ENCODE measurements around the gene RNF220. TPM values are rescaled to one million over a fixed set of nuclear protein-coding genes. Genes with fewer than 3 reads are reported as not detected.

Gene RNF220
- total and polyA plus RNA-seq, 9 donors, result 58.0 to 101 (median 64.7) TPM

- 64 to 77% (median 67%) methylated on average over 10 of the region's 10 CpGs for WGBS, 3 donors
- Histone ChIP-seq H3K9me3 (no peaks in the 10 kb centered on the region), H3K4me3 (no peak overlapping the region), H3K36me3 (no peaks in the 10 kb centered on the region), H3K27ac (no peak overlapping the region), H3K27me3 (no peaks in the 10 kb centered on the region), H3K4me1 (ENCODE audit: insufficient read depth) (no peaks in the 10 kb centered on the region)
- intact Hi-C loops (cut with DNase I), result no loop called here
- TF ChIP-seq, protein P1, sequence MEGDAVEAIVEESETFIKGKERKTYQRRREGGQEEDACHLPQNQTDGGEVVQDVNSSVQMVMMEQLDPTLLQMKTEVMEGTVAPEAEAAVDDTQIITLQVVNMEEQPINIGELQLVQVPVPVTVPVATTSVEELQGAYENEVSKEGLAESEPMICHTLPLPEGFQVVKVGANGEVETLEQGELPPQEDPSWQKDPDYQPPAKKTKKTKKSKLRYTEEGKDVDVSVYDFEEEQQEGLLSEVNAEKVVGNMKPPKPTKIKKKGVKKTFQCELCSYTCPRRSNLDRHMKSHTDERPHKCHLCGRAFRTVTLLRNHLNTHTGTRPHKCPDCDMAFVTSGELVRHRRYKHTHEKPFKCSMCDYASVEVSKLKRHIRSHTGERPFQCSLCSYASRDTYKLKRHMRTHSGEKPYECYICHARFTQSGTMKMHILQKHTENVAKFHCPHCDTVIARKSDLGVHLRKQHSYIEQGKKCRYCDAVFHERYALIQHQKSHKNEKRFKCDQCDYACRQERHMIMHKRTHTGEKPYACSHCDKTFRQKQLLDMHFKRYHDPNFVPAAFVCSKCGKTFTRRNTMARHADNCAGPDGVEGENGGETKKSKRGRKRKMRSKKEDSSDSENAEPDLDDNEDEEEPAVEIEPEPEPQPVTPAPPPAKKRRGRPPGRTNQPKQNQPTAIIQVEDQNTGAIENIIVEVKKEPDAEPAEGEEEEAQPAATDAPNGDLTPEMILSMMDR (IDR thresholded peaks at IDR 0.05), result no peak
- no peak for TF ChIP-seq POLR2A (IDR thresholded peaks at IDR 0.05)
- TF ChIP-seq EP300 (IDR thresholded peaks at IDR 0.05), result no peak
- DNase-seq, result no peak
Measured at GRCh38 chr1:44568128-44568900, 163.3 kb downstream of the RNF220 start.

DNA sequence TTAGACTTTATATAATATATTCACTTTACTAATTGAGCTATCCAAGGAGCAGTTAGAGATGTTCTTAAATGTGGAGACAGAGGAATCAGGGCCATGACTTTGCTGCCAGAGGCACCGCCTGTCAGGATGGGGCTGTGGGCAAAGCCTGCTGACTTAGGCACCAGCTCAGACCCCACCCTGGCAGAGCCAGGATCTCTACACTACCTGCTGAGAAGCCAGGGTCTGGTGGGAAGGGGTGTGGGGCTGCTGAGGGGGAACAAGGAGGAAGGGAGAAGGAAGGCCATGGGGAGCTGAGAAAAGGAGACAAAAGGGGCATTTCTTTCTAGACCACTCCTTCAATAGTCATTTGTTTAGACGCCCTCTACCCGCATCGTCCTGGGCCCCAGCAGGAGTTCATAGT, 164.4 kb downstream of the RNF220 start:
- no peaks in the 10 kb centered on the region for H3K4me1 ChIP-seq (ENCODE audit: insufficient read depth)
- no peak for DNase-seq
- H3K36me3 ChIP-seq, result no peaks in the 10 kb centered on the region
- 65 to 80% (median 71%) methylated on average over 4 of the region's 4 CpGs for WGBS, 3 donors
- TF ChIP-seq, protein P1 (IDR thresholded peaks at IDR 0.05), result no peak
- TF ChIP-seq POLR2A (IDR thresholded peaks at IDR 0.05) (no peak), EP300 (IDR thresholded peaks at IDR 0.05) (no peak)
- intact Hi-C loops (cut with DNase I), result no loop called here
- no peaks in the 10 kb centered on the region for H3K27me3 ChIP-seq
- H3K9me3 ChIP-seq, result no peaks in the 10 kb centered on the region
- no peak overlapping the region for H3K4me3 ChIP-seq
- H3K27ac ChIP-seq, result no peak overlapping the region

DNA sequence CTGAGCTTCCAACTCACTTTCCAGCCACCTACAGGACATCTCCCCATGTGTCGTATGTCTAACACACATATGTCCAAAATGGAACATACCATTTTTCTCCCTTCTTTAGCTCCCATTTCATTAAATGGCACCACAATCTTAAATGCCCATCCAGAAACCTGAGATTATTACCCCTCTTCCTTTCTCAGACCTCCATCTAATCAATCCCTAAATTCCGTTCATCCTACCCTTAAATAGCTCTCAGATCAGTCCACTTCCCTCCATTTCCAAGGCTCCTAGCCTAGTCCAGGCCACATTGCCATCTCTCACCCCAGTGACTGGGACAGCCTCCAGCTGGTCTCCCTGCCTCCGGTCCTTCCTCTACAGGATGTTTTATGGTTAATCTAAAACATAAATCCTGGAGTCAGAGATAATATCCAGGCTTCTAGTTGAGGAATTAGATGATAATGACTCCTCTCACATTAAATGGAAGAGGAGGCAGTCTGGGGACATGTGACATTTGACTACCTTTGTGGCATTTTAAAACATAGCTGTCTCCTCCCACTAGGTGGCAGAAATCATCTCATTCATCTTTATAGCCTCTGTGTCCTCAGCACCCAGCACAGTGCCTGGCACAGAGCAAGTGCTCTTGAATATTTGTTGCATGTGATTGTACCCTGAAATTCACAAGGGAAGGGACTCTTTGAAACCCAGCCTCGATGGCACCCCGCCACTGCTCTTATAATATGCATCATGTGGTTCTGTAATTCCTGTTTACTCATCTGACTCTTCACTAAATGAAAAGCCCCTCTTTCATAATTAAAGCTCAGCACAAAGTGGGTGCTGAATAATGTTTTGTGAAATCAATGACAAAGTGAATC, 166.9 kb downstream of the RNF220 start:
- no peak for DNase-seq
- no peaks in the 10 kb centered on the region for H3K4me1 ChIP-seq (ENCODE audit: insufficient read depth)
- no peak overlapping the region for H3K4me3 ChIP-seq
- H3K27ac ChIP-seq, result no peak overlapping the region
- TF ChIP-seq EP300 (IDR thresholded peaks at IDR 0.05) (no peak), POLR2A (IDR thresholded peaks at IDR 0.05) (no peak)
- TF ChIP-seq, protein P1 (IDR thresholded peaks at IDR 0.05), result no peak
- no peaks in the 10 kb centered on the region for H3K36me3 ChIP-seq
- H3K9me3 ChIP-seq, result no peaks in the 10 kb centered on the region
- intact Hi-C loops (cut with DNase I), result no loop called here
- 74 to 80% (median 74%) methylated on average over 5 of the region's 5 CpGs for WGBS, 3 donors
- no peaks in the 10 kb centered on the region for H3K27me3 ChIP-seq

- no peak for DNase-seq
- Histone ChIP-seq H3K4me3 (no peak overlapping the region), H3K4me1 (ENCODE audit: insufficient read depth) (no peaks in the 10 kb centered on the region), H3K9me3 (no peaks in the 10 kb centered on the region), H3K27me3 (no peaks in the 10 kb centered on the region), H3K27ac (no peak overlapping the region), H3K36me3 (no peaks in the 10 kb centered on the region)
- WGBS, 3 donors, result 86 to 91% (median 87%) methylated on average over 2 of the region's 2 CpGs
- TF ChIP-seq POLR2A (IDR thresholded peaks at IDR 0.05), result no peak
- no peak for TF ChIP-seq EP300 (IDR thresholded peaks at IDR 0.05)
- TF ChIP-seq, protein P1 (IDR thresholded peaks at IDR 0.05), result no peak
- intact Hi-C loops (cut with DNase I), result no loop called here
Measured at GRCh38 chr1:44572572-44572879, 167.5 kb downstream of the RNF220 start.
